ENCODE data around the gene ZNF12. TPM values are rescaled to one million over a fixed set of nuclear protein-coding genes. Genes with fewer than 3 reads are reported as not detected.

Gene ZNF12
- total RNA-seq, 4 donors from 2014 or later = 19.7 to 40.8 (median 23.8) TPM

GRCh38 chr7:6655636-6656385 lies 50.9 kb downstream of the ZNF12 start:
- H3K4me3 ChIP-seq (ENCODE audit: low read depth, poor library complexity, severe bottlenecking) = no peak overlapping the region
- DNase-seq (ENCODE audit: low spot score in 2 of 2) = peak in 1 of 2 donors; percentile 78
- 92 to 93% methylated on average over 17 of the region's 17 CpGs for WGBS, 2 donors
- intact Hi-C loops (cut with DNase I; ENCODE audit: low total_unique reads) = no loop called here
- no peak for TF ChIP-seq POLR2A (IDR thresholded peaks at IDR 0.05)
- TF ChIP-seq CTCF (IDR thresholded peaks at IDR 0.05) = no peak

GRCh38 chr7:6654842-6655610 lies 51.7 kb downstream of the ZNF12 start:
- intact Hi-C loops (cut with DNase I; ENCODE audit: low total_unique reads) = no loop called here
- no peak for TF ChIP-seq POLR2A (IDR thresholded peaks at IDR 0.05)
- TF ChIP-seq CTCF (IDR thresholded peaks at IDR 0.05) = no peak
- no peak overlapping the region for H3K4me3 ChIP-seq (ENCODE audit: low read depth, poor library complexity, severe bottlenecking)
- 91 to 95% methylated on average over 48 of the region's 48 CpGs for WGBS, 2 donors
- peak in 1 of 2 donors; percentile 74 for DNase-seq (ENCODE audit: low spot score in 2 of 2)

GRCh38 chr7:6654113-6654841 lies 52.5 kb downstream of the ZNF12 start:
- peak in 1 of 2 donors; percentile 59 for DNase-seq (ENCODE audit: low spot score in 2 of 2)
- 94 to 95% methylated on average over 75 to 93 of the region's 94 CpGs for WGBS, 2 donors
- no peak for TF ChIP-seq CTCF (IDR thresholded peaks at IDR 0.05)
- TF ChIP-seq POLR2A (IDR thresholded peaks at IDR 0.05) = no peak
- intact Hi-C loops (cut with DNase I; ENCODE audit: low total_unique reads) = no loop called here
- no peak overlapping the region for H3K4me3 ChIP-seq (ENCODE audit: low read depth, poor library complexity, severe bottlenecking)

- H3K4me3 ChIP-seq (ENCODE audit: low read depth, poor library complexity, severe bottlenecking) = no peak overlapping the region
- WGBS, 2 donors = 95 to 96% methylated on average over 133 to 136 of the region's 146 CpGs
- TF ChIP-seq CTCF (IDR thresholded peaks at IDR 0.05) = no peak
- TF ChIP-seq POLR2A (IDR thresholded peaks at IDR 0.05) = no peak
- intact Hi-C loops (cut with DNase I; ENCODE audit: low total_unique reads) = no loop called here
- peak in 1 of 2 donors; percentile 57 for DNase-seq (ENCODE audit: low spot score in 2 of 2)
These were observed 53.4 kb downstream of the ZNF12 start for GRCh38 chr7:6653071-6654003.

GRCh38 chr7:6652446-6653011 lies 54.2 kb downstream of the ZNF12 start:
- DNase-seq (ENCODE audit: low spot score in 2 of 2) = peak in 1 of 2 donors; percentile 69
- TF ChIP-seq POLR2A (IDR thresholded peaks at IDR 0.05) (no peak), CTCF (IDR thresholded peaks at IDR 0.05) (no peak)
- intact Hi-C loops (cut with DNase I; ENCODE audit: low total_unique reads) = no loop called here
- no peak overlapping the region for H3K4me3 ChIP-seq (ENCODE audit: low read depth, poor library complexity, severe bottlenecking)
- whole genome bisulfite sequencing, 2 donors = 97 to 98% methylated on average over 71 to 75 of the region's 75 CpGs

Data from lower leg skin (tissue), 4 donors.